Skin of body (tissue), 2 donors: ENCODE results near the gene PROX2. TPM values are rescaled to one million over a fixed set of nuclear protein-coding genes. Genes with fewer than 3 reads are reported as not detected.

ENCODE experiments used
- DNase-seq: peaks from one replicate; lab custom pipeline; 2025; lab: John Stamatoyannopoulos, UW
- total RNA-seq: library from RNA; depleted of rRNA; stranded (reverse); fragments of >200 nt; gene quantifications from one replicate; pipeline ENCODE4 v1.2.3, GENCODE V29; 2014

Gene PROX2
- total RNA-seq, 1 donor from 2014 or later = not detected

DNA sequence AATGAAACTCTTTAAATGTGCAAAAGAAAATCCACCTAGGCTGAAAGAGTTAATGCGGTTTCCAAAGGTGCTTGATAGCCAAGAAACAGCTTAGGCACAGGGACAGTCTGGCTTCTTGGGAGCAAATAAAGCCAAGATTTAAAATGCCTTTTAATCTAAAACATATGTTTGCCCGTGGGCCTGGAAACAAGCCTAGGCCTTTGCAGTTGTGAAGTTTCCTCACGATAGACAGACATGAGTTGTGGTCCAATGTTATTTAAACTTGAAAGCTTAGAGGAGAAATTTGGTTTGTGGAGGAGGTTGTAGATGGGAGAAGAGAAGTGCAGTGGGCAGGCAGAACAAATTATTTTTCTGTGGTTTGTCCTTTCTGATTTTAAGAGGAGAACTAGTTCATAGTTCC lies 29.8 kb downstream of the PROX2 start:
- peak; percentile 79 for DNase-seq

DNA sequence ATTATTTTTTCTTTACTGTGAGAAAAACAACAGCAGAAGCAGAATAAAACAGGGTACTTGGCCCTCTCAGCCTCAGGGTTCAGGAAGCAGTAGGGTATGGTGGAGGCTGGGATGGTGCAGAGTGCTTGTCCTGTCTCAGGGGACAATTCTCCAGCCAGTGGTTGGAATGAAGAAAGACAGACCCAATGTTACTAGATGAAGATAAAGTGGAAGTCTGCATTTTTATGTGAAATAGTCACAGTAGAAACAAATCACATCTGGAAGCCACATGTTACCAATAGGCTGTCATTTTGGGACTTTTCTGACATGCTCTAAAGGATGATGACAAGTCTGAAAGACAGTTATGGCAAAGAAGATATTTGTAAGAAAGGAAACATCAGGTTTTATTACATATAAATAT lies 32.3 kb downstream of the PROX2 start:
- peak; percentile 95 for DNase-seq

DNA sequence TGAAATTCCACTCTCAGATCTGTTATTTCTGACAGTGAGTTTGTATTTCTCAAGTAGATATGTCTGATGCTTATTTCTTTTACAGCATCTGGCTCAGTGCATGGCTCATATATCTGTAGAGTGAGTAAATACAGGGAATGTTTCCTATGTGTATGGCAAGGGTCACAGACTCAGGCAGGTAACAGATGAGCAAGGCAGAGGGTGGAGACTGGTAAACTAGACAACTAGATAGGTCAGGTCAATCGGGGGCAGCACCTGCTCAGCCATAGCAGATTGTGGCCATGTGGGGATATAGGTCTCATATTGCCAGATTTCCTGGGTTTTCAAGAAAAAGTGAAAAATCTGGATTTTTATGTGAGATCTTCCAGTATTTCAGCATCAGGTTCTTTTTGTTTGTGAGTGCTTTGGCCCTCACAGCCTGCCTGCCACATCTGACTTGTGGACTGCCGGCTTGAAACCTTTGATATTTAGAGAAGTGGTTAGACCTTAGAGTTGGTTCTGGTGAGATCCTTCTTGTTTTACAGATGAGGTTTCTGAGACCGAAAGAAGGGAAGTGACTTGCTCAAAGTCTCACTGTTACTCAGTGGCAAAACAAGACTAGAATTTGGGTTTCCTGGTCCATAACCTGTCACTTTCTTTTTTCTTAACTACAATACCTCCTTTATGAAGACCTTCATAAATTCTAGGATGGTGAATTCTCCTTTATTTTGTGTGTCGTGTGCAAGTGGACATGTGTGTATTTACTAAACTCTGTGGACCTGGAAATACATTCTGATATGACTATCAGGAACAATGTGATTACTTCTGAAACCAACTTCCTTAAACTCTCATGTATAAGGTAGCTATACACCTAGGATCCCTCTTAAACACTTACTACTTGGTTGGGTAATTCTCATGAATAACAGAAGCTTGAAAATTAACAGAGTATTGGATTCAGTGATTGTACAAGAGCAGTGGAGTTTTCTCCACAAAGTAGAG lies 34.4 kb downstream of the PROX2 start:
- DNase-seq = no peak

DNA sequence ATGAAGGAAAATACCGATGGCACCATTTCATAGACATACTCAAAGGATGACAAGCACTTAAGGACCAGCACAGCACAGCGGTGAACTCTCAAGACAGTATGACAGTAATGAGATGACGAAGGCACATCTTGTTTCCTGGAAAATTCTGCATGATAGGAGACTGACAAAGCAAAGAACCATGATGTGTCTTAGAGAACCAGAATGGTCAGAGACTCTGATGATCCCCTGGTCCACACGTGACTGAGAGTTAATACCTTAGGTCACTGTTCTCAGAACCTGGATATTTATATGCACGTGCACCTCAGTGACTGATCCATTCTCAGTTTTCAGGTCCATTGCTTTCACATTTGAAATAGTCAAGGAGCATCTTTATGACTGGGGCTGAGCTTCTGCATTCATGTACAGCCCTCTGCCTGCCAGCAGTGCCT lies 35.3 kb downstream of the PROX2 start:
- DNase-seq = no peak

DNA sequence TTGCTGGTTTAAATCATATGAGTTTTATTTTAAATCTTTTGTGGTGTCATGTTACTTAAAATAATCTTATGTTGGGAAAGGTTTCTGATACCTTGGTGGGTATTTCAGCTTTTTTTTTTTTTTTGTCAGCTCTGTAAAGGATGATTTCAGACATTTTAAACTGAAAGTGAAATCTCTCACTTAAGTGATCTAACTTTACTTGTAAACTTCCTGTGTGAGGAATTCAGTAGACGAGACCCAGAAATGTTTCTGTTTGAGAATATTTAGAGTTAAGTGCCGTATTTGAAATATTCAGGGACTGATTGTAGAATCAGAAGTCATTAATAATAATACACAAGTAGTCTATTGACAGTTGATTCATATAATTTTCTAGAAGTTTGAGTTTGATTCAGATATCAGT lies 37.8 kb downstream of the PROX2 start:
- DNase-seq = no peak

DNA sequence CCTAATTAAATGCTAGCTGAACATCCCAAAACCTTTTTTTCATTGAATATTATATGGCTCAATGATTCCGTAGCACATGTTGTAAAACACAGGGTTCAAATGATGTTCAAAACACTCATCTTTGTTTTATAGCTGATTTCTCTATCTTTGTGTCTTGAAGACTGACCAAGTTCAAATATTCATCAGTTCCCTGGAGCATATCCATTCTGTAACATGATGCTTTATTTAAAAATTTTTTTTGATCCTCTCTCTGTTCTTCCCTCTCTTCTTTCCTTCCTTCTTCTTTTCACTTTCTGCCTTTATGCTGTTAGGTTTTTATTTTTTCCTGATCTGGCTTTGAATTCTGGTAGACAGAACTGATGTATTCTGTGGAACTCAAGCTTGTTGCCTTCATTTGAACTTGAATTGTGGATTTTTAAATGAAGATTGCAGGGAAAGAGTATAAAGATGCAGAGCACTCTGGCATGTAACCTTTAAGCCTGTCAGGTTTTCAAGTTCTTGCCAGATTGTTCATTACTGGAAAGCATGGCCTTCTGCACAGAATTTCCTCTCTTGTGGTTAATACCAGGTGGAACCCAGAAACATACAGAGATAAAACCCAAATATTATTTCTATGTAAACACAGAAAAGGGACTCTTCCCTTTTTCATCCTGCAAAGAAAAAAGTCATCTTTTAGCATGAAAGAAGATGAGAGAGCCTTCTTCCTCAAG lies 39.5 kb downstream of the PROX2 start:
- no peak for DNase-seq

DNA sequence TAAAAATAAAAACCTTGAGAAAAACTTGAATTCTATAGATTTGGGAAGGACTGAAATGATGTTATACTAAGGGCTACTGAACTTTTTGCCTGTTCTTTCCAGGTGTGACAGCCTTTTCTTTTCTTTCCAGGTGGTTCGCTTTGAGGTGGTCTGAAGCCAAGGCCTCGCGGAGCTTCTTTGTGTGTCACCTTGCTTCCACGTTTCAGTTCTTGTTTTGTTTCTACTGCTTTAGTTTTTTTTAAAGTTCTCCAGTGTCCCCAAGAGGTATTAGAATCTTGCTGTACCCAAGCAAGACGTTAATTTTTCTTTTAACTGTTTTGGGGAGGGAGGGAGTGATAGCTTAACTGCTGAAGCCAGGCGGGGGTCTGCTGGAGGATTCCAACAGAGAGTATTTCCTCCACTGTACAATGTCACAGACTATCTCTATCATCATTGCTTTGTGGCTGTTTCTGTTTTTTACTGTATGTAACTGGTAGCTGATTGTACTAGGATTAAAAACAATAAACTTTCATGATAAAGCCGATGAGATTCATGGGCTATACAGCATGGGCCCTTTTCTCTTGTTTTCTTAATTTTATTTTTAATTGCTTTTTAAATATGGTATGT lies 40.2 kb downstream of the PROX2 start:
- DNase-seq = no peak

DNA sequence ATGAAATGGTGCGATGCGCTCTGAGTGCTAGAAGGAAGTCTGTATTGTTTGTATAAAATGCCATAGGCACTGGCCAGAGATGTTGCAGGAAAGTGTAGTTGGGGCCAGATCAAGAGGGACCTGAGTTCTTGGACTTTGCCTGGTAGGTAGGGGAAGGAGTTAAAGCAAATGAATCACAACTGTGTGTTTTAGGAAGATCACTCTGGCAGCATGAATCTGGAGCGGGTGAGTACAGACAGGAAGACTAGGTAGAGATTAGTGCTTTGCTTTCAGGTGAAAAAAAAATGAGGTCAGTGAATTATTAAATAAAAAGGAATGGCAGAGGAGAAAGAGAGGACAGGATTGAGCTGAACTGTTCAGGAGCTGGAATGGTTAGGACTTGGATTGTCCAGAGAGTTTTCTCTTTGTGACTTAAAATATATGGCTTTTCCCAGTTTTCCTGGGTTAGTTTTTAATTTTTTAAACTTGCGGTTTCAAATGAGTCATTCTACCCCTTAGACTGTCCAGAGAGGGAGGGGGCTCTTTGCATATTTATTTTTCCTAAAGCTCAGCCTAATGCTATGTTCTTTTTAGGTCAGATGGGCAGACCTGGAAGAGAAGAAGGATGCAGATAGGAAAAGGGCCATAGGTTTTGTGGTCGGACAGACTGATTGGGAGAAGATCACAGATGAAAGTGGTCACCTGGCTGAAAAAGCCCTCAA lies 41.1 kb downstream of the PROX2 start:
- DNase-seq = no peak

DNA sequence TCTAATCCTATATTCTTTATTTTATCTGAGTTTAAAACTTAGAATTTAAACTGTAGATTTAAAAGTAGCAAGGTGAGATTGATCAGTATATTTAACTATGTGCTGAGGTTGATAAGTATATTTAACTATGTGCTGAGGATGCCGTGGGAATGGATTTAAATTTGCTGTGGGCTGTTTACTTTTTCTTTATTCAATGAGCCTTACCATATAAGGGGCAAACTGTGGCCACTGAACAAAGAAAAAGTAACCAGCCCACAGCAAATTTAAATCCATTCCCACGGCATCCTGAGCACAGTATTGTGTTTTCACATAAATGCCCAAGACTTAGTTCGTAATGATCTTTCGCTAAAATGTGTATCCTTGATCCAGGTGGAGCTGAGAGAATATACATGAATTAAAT lies 43.1 kb downstream of the PROX2 start:
- DNase-seq = no peak

DNA sequence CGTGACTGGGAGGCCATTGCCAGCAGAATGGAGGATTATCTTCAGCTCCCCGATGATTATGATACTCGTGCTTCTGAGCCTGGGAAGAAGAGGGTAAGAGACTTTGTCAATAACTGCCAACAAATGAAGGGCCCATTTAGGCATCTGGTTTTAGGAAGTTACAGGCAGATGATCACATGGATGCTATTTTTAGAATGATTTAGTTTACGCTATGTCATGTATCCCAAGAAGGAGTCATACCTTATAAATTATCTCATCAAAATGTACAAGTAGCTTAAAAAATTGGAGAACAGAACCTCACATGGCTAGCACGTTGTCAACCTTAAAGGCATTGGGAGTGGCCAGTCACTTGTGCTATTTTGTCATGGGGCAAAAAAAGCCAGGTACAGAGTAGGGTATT lies 46.7 kb downstream of the PROX2 start:
- DNase-seq = no peak

DNA sequence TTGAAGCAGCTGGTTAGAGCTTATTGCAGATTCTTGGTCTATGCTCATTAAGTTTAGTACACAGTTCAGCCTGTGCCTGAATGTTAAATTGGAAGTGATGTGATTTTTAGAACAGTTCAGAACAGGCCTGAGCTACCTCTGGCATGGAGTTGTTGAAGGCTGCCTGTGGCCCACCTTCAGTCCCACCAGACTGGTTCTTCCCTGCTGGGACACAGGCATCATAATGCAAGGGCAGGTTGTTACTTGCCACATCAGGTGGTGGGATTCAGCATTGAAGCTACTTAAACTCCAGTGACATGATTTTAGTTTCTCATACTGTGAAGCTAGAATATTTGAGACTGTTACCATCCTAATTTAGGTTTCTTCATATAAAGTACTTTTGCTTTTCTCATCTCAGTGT lies 49.4 kb downstream of the PROX2 start:
- DNase-seq = no peak

Other genes starting within 250 kb of the PROX2 start
- gene AREL1, start 163.1 kb downstream of the PROX2 start, total RNA-seq = 15.0 TPM
- 19.1 TPM for gene FCF1, start 163.0 kb downstream of the PROX2 start, total RNA-seq
- gene YLPM1, start 112.8 kb downstream of the PROX2 start, total RNA-seq = 61.7 TPM
- gene DLST, start 5.8 kb upstream of the PROX2 start, total RNA-seq = 68.8 TPM
- gene RPS6KL1, start 47.1 kb upstream of the PROX2 start, total RNA-seq = 0.99 TPM
- 6.3 TPM for gene PGF, start 79.5 kb upstream of the PROX2 start, total RNA-seq
- 22.6 TPM for gene EIF2B2, start 126.8 kb upstream of the PROX2 start, total RNA-seq
- gene MLH3, start 175.3 kb upstream of the PROX2 start, total RNA-seq = 44.0 TPM
- 9.0 TPM for gene ACYP1, start 187.9 kb upstream of the PROX2 start, total RNA-seq
- gene ZC2HC1C, start 193.5 kb upstream of the PROX2 start, total RNA-seq = 0.59 TPM